ENCODE measurements around the gene NR4A2. TPM values are rescaled to one million over a fixed set of nuclear protein-coding genes. Genes with fewer than 3 reads are reported as not detected.

Gene NR4A2
- polyA plus RNA-seq, 1 of the 3 experiments (the other 2 are of a cell fraction): 16.2 TPM

- Histone ChIP-seq H3K9me2 (no peaks in the 10 kb centered on the region), H4K20me1 (ENCODE audit: insufficient read depth) (no peaks in the 10 kb centered on the region), H3K4me2 (no peak overlapping the region), H3K4me1 (ENCODE audit: control insufficient read depth in 1 of 2, insufficient read depth in 2 of 2, low read depth in 1 of 2, low read length in 1 of 2) (no peaks in the 10 kb centered on the region), H3K4me3 (ENCODE audit: low read depth in 2 of 2, low read length in 1 of 2) (no peak overlapping the region), H3K27me3 (ENCODE audit: insufficient read depth) (peaks cover 72% of the 10 kb centered on the region), H3F3A (replicated peaks; ENCODE audit: insufficient read depth) (no peaks in the 10 kb centered on the region), H3K9ac (no peak overlapping the region), H2AFZ (ENCODE audit: low read depth) (no peak overlapping the region), H3K27ac (ENCODE audit: low read depth in 2 of 2, low read length in 1 of 2) (no peak overlapping the region), H3K79me2 (ENCODE audit: insufficient read depth) (no peaks in the 10 kb centered on the region), H3K9me3 (no peaks in the 10 kb centered on the region), H3K36me3 (replicated peaks in 1 of 2; ENCODE audit: control insufficient read depth in 1 of 2, insufficient read depth in 2 of 2, low read length in 1 of 2) (no peaks in the 10 kb centered on the region)
- no peak for DNase-seq
- ChIA-PET CTCF (interaction anchor here (1.0 to 3.0 kb wide), 2 partner anchors 8 to 263 kb away, joined by 3 to 11 read pairs; no protein-coding TSS in a partner anchor), POLR2A (no interaction called here)
- 45% methylated on average over 12 of the region's 12 CpGs for WGBS (ENCODE audit: low lambda C conversion rate)
- TF ChIP-seq TCF12 (IDR thresholded peaks at IDR 0.05) (no peak), GATA2 (CRISPR knock-in tag; IDR thresholded peaks at IDR 0.05) (no peak), NRF1 (IDR thresholded peaks at IDR 0.05; ENCODE audit: low read depth, low read length) (no peak), MXI1 (IDR thresholded peaks at IDR 0.05; ENCODE audit: low read depth, low read length) (no peak), CHD2 (IDR thresholded peaks at IDR 0.05; ENCODE audit: low read length, partially characterized antibody) (no peak), ELF1 (IDR thresholded peaks at IDR 0.05) (no peak), SMC3 (IDR thresholded peaks at IDR 0.05; ENCODE audit: low read depth, low read length) (no peak), RFX5 (IDR thresholded peaks at IDR 0.05; ENCODE audit: low read length) (no peak), PBX3 (IDR thresholded peaks at IDR 0.05) (no peak), RXRA (IDR thresholded peaks at IDR 0.05; ENCODE audit: borderline replicate concordance, low read depth) (no peak)
- TF ChIP-seq, protein P1, sequence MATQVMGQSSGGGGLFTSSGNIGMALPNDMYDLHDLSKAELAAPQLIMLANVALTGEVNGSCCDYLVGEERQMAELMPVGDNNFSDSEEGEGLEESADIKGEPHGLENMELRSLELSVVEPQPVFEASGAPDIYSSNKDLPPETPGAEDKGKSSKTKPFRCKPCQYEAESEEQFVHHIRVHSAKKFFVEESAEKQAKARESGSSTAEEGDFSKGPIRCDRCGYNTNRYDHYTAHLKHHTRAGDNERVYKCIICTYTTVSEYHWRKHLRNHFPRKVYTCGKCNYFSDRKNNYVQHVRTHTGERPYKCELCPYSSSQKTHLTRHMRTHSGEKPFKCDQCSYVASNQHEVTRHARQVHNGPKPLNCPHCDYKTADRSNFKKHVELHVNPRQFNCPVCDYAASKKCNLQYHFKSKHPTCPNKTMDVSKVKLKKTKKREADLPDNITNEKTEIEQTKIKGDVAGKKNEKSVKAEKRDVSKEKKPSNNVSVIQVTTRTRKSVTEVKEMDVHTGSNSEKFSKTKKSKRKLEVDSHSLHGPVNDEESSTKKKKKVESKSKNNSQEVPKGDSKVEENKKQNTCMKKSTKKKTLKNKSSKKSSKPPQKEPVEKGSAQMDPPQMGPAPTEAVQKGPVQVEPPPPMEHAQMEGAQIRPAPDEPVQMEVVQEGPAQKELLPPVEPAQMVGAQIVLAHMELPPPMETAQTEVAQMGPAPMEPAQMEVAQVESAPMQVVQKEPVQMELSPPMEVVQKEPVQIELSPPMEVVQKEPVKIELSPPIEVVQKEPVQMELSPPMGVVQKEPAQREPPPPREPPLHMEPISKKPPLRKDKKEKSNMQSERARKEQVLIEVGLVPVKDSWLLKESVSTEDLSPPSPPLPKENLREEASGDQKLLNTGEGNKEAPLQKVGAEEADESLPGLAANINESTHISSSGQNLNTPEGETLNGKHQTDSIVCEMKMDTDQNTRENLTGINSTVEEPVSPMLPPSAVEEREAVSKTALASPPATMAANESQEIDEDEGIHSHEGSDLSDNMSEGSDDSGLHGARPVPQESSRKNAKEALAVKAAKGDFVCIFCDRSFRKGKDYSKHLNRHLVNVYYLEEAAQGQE (IDR thresholded peaks at IDR 0.05; ENCODE audit: low read depth, low read length): no peak
- TF ChIP-seq, protein P2, sequence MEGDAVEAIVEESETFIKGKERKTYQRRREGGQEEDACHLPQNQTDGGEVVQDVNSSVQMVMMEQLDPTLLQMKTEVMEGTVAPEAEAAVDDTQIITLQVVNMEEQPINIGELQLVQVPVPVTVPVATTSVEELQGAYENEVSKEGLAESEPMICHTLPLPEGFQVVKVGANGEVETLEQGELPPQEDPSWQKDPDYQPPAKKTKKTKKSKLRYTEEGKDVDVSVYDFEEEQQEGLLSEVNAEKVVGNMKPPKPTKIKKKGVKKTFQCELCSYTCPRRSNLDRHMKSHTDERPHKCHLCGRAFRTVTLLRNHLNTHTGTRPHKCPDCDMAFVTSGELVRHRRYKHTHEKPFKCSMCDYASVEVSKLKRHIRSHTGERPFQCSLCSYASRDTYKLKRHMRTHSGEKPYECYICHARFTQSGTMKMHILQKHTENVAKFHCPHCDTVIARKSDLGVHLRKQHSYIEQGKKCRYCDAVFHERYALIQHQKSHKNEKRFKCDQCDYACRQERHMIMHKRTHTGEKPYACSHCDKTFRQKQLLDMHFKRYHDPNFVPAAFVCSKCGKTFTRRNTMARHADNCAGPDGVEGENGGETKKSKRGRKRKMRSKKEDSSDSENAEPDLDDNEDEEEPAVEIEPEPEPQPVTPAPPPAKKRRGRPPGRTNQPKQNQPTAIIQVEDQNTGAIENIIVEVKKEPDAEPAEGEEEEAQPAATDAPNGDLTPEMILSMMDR (IDR thresholded peaks at IDR 0.05): no peak
Measured at GRCh38 chr2:156326526-156327095, 5.9 kb downstream of the NR4A2 start.
